Measurements from ENCODE around the gene DENND2D.

DNA sequence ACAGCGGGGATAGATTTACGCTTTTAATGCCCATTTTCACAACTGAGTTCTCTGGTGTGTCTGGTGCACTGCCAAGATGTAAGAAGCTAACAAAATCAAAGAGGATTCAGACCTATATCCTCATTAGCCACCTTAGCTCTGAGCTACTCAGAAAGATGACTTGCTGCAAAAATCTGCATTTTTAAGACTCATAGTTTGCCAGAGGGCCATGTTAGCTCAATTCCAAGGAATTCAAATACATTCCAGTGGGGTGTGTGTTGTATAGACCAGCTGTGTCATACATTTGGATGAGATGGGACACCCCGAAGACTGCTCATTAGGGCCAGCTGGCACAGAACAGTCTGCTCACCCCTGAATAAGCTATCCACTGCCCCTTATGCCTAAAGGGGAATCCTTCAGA is 8.9 kb downstream of the DENND2D start:
- TF ChIP-seq ARNTL (CRISPR knock-in tag; IDR thresholded peaks at IDR 0.05; ENCODE audit: borderline replicate concordance, low read depth) = no peak
- no peak for TF ChIP-seq SNAI2 (CRISPR knock-in tag; IDR thresholded peaks at IDR 0.05)
- no peak for TF ChIP-seq ESRRG (CRISPR knock-in tag; IDR thresholded peaks at IDR 0.05)
- TF ChIP-seq ZFP3 (CRISPR knock-in tag; IDR thresholded peaks at IDR 0.05) = no peak
- TF ChIP-seq ZNF8 (CRISPR knock-in tag; IDR thresholded peaks at IDR 0.05) = no peak
